H1 (cell line): Measurements from ENCODE around the gene TAF15. TPM values are rescaled to one million over a fixed set of nuclear protein-coding genes. Genes with fewer than 3 reads are reported as not detected.

Experiments
- CHD7 ChIP-seq: fragments of 300-600 bp; sonication (generic); IDR thresholded peaks from 2 replicates; pipeline ENCODE4 v1.7.1; 2012; ENCODE audit warnings: low read length, moderate library complexity, mild to moderate bottlenecking, inconsistent platforms; ENCODE audit not compliant: insufficient replicate concordance
- CTCF ChIP-seq, 3 experiments: IDR thresholded peaks; 1 replicate in 2 of 3; 2 replicates in 1 of 3; pipeline versions ENCODE4 v1.5.1 to v1.6.1; 2011; ENCODE audit warnings: low read length in 3 of 3, mild to moderate bottlenecking in 3 of 3, inconsistent platforms in 2 of 3, low read depth in 1 of 3, moderate library complexity in 1 of 3; ENCODE audit not compliant: insufficient read depth in 1 of 3; ENCODE audit errors: control extremely low read depth in 1 of 3
- MAFK ChIP-seq: IDR thresholded peaks from 2 replicates; pipeline ENCODE4 v1.6.1; 2012; ENCODE audit warnings: low read depth, mild to moderate bottlenecking, improper control_type of control experiment, low read length
- TBP ChIP-seq: IDR thresholded peaks from 2 replicates; pipeline ENCODE4 v1.6.1; 2011; ENCODE audit warnings: low read depth, low read length, improper control_type of control experiment
- polyA plus RNA-seq, 7 experiments: library from polyadenylated mRNA; depleted of rRNA in 3 of 7; stranded (reverse) in 5 of 7; unstranded in 2 of 7; fragments of >200 nt in 5 of 7; fragments of 200-250 nt in 2 of 7; gene quantifications; 1 replicate in 5 of 7; 2 replicates in 1 of 7; 4 replicates in 1 of 7; pipeline versions ENCODE4 v1.2.1 to v1.2.3, GENCODE V29; 2011 to 2013; ENCODE audit warnings: missing spikeins in 2 of 7, mixed read lengths in 2 of 7
- total RNA-seq: library from RNA; stranded (reverse); fragmentation: NEBNext Ultra II Directional; extraction: Animal tissue kit (Norgen Biotek cat#: 25700); gene quantifications from 2 replicates; pipeline ENCODE4 v1.2.1, GENCODE V29; 2021

Gene TAF15
- total and polyA plus RNA-seq, 2 of the 8 experiments (the other 6 are each of a cell fraction or from before 2014, with no cell fraction given): 80.1 to 338 TPM

GRCh38 chr17:35801583-35802224, 7.6 kb upstream of the TAF15 start (continued):
- TF ChIP-seq CHD7 (no peak), MAFK (no peak), CTCF (IDR thresholded peaks at IDR 0.05; ENCODE audit: control extremely low read depth in 1 of 3, insufficient read depth in 1 of 3, low read depth in 1 of 3, low read length in 3 of 3) (no peak), TBP (no peak)
